Measurements from ENCODE around the gene ZNF362. TPM values are rescaled to one million over a fixed set of nuclear protein-coding genes. Genes with fewer than 3 reads are reported as not detected.

ZNF362 gene
- total and polyA plus RNA-seq, 8 donors: 1.3 to 49.8 (median 8.8) TPM

DNA sequence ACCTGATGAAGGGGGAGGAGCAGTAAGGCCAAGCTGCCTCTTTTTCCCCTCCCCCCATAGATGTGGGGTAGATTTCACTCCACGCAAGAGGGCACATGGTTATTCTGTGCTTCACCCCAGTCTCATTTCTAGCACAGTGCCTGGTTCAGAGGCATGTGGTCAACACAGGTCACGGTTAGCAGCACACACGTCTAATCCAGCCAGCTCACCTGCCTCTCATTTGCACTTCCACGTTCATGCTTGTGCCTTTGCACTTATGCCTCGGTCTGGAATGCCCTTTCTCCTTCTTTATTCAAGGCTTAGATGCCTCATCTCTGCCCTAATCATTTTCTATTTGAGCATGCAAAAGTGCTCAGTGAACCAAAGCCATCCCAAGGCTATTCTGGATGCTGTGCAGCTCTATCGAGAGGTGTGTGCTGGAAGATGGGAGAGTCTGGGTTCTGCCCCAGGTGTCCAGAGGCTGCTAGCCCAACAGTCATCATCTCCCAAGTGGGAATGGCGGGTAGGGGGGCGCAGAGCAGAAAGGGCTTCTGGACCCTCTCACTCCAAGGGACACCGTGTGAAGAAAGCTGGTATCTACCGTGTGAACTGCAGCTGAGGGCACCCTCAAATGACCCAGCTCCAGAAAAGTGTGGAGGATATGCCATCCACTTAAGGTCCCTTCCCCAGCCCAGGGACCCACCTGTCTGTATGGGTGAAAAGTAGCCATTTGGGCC is 66.7 kb downstream of the ZNF362 start:
- peak in 1 of 3 donors; percentile 32 for TF ChIP-seq POLR2AphosphoS5 (IDR thresholded peaks at IDR 0.05)
- TF ChIP-seq EP300 (IDR thresholded peaks at IDR 0.05): no peak
- Histone ChIP-seq H3K27me3 (no peaks in the 10 kb centered on the region), H3K27ac (peak overlapping the region in 2 of 5 donors; percentile 15 to 20), H3K4me1 (peaks cover 3 to 33% (median 15%) of the 10 kb centered on the region in 4 donors), H3K4me3 (no peak overlapping the region), H3K9me3 (no peaks in the 10 kb centered on the region), H3K36me3 (peaks cover 53 to 70% (median 65%) of the 10 kb centered on the region in 4 donors)
- 69 to 85% (median 83%) methylated on average over 10 of the region's 10 CpGs for WGBS, 5 donors
- intact Hi-C loops (cut with DNase I; ENCODE audit: low total_unique reads): no loop called here
- no peak for DNase-seq

DNA sequence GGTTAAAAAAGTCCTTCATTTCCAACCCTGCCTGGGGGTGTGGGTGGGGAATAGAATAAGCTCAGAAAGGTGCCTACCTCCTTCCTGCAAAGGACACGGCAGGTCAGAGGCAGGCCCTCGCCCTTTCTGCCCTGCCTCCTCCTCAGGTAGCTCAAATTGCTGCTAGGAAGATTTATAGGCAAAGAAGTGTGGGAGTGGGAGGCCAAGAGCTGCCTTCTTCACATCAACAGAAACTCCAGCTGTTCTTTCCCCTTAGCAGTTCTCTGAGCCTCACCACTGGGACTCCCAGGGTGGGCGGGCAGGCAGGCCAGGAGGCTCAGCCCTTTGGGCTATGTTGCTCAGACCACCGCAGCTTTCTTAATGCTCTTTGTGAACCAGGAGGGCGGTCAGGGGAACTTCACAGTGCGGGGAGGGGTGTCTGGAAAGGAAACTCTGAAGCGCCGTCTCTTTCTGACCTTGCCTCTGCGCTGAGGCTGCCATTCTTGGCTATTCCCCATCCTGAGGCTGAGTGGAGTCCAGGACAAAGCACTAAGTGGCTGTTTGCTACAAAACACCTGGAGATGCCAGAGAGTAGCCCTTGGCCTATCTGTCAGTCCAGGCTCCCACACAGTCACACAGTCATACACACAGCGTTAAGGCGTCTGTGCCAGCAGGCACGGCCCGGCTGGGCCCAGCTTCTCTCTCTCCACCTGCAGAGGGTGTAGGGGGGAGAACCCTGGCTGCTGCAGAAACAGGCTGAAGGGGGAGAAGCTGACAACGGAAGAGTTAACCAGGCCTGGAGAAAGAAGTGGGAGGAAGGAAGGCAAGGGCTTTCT is 67.6 kb downstream of the ZNF362 start:
- peaks cover 62 to 78% (median 73%) of the 10 kb centered on the region in 4 donors for H3K36me3 ChIP-seq
- H3K27ac ChIP-seq: peak overlapping the region in 2 of 5 donors; percentile 20 to 67
- H3K4me1 ChIP-seq: peaks cover 4 to 41% (median 20%) of the 10 kb centered on the region in 4 donors
- DNase-seq: no peak
- H3K27me3 ChIP-seq: no peaks in the 10 kb centered on the region
- intact Hi-C loops (cut with DNase I; ENCODE audit: low total_unique reads): no loop called here
- 77 to 90% (median 84%) methylated on average over 14 of the region's 14 CpGs for WGBS, 5 donors
- TF ChIP-seq, protein P1, sequence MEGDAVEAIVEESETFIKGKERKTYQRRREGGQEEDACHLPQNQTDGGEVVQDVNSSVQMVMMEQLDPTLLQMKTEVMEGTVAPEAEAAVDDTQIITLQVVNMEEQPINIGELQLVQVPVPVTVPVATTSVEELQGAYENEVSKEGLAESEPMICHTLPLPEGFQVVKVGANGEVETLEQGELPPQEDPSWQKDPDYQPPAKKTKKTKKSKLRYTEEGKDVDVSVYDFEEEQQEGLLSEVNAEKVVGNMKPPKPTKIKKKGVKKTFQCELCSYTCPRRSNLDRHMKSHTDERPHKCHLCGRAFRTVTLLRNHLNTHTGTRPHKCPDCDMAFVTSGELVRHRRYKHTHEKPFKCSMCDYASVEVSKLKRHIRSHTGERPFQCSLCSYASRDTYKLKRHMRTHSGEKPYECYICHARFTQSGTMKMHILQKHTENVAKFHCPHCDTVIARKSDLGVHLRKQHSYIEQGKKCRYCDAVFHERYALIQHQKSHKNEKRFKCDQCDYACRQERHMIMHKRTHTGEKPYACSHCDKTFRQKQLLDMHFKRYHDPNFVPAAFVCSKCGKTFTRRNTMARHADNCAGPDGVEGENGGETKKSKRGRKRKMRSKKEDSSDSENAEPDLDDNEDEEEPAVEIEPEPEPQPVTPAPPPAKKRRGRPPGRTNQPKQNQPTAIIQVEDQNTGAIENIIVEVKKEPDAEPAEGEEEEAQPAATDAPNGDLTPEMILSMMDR (IDR thresholded peaks at IDR 0.05): no peak
- TF ChIP-seq POLR2AphosphoS5 (IDR thresholded peaks at IDR 0.05) (no peak), POLR2A (IDR thresholded peaks at IDR 0.05) (no peak), EP300 (IDR thresholded peaks at IDR 0.05) (no peak)
- H3K4me3 ChIP-seq: no peak overlapping the region
- H3K9me3 ChIP-seq: no peaks in the 10 kb centered on the region

DNA sequence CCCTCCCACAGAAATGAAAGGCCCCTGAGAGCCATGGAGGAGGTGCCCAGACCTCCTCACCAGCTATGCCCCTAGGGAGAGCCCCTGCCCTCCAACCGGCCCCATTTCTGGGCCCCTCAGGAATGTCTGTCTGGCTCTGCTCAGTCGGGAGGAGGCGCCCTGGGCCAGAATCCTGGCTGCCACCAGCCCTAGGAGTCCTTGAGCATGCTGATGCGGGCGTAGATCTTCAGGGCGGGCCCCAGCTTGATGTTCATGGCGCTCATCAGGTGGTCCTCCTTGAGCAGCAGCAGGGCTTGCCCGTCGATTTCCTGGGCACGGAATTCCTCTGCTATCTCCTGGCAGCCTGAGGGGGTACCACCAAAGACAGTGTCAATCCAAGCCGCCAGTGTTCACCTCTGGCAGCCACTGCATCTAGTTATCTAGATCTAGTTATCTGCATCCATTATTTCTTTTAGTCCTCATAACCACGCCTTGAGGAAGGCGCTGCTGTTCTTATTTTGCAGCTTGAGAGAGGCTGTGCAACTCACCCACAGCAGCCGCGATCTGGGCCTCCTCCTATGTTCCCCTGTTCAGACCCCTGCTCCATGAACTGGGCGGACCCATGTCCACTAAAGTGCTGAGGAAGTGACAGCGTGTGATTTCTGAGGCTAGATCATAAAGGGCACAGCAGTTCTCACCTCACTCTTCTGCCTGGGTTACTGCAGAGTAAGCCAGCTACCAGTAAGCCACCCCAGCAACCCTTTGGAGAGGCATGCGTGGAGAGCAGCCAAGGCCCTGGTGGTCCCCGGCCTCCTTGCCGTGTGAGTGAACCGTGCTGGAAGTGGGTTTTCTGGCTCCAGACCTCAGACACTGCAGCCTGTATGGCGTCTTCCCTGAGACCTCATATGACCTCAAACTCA is 68.6 kb downstream of the ZNF362 start:
- Histone ChIP-seq H3K4me3 (no peak overlapping the region), H3K9me3 (no peaks in the 10 kb centered on the region), H3K4me1 (peaks cover 4 to 50% (median 20%) of the 10 kb centered on the region in 4 donors), H3K36me3 (peaks cover 72 to 89% (median 84%) of the 10 kb centered on the region in 4 donors), H3K27me3 (no peaks in the 10 kb centered on the region), H3K27ac (peak overlapping the region in 2 of 5 donors; percentile 67 to 69)
- intact Hi-C loops (cut with DNase I; ENCODE audit: low total_unique reads): no loop called here
- 72 to 83% (median 82%) methylated on average over 20 to 22 of the region's 22 CpGs for WGBS, 5 donors
- no peak for DNase-seq
- TF ChIP-seq EP300 (IDR thresholded peaks at IDR 0.05): no peak

DNA sequence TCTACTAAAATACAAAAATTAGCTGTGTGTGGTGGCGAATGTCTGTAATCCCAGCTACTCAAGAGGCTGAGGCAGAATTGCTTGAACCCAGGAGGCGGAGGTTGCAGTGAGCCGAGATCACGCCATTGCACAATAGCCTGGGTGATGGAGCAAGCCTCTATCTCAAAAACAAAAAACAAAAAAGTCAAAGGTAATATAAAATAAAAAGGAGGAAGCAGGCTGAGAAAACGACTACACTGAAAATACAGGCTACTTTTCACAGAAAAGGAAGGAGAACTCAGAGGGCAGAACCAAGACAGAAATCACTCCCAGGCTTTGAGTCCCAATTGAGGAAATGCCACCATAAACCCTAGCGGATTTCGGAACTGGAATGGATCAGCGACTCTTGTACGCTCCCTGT is 70.5 kb downstream of the ZNF362 start:
- Histone ChIP-seq H3K27me3 (no peaks in the 10 kb centered on the region), H3K36me3 (peaks cover 91 to 100% (median 100%) of the 10 kb centered on the region in 4 donors), H3K4me1 (peaks cover 7 to 62% (median 18%) of the 10 kb centered on the region in 4 donors), H3K9me3 (no peaks in the 10 kb centered on the region), H3K27ac (peak overlapping the region in 3 of 5 donors; percentile 13 to 69 (median 67)), H3K4me3 (no peak overlapping the region)
- TF ChIP-seq EP300 (IDR thresholded peaks at IDR 0.05): no peak
- TF ChIP-seq POLR2AphosphoS5 (IDR thresholded peaks at IDR 0.05): no peak
- no peak for TF ChIP-seq POLR2A (IDR thresholded peaks at IDR 0.05)
- TF ChIP-seq, protein P1 (IDR thresholded peaks at IDR 0.05): no peak
- no peak for DNase-seq
- 75 to 91% (median 87%) methylated on average over 9 of the region's 9 CpGs for whole genome bisulfite sequencing, 5 donors
- intact Hi-C loops (cut with DNase I; ENCODE audit: low total_unique reads): no loop called here

Measured in stomach (tissue), 9 donors.